GM18526 (cell line): ENCODE measurements around the gene PPP6R1.

ENCODE experiments used
- POLR2A ChIP-seq: IDR thresholded peaks from 3 replicates; pipeline ENCODE4 v1.6.1; 2011; ENCODE audit not compliant: insufficient read length; ENCODE audit errors: extremely low read depth

PPP6R1 gene

DNA sequence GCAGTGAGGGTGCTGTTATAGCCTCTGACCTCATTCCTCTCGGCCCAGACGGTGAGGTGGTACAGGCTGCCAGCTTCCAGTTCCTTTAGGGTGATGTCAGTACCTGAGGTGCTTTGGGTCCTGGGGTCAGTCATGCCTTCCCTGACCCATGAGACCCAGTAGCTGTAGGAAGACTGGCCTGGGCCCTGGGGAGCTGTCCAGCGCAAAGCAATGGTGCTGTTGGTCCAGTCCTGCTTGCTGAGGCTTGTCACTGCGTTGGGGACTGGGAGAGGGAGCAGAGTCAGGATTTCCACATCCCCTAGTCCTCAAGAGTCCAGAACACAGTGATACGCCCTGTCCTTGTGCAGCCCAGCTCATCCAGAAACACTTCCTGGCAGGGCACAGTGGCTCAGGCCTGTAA, 60.2 kb downstream of the PPP6R1 start:
- TF ChIP-seq POLR2A = no peak

DNA sequence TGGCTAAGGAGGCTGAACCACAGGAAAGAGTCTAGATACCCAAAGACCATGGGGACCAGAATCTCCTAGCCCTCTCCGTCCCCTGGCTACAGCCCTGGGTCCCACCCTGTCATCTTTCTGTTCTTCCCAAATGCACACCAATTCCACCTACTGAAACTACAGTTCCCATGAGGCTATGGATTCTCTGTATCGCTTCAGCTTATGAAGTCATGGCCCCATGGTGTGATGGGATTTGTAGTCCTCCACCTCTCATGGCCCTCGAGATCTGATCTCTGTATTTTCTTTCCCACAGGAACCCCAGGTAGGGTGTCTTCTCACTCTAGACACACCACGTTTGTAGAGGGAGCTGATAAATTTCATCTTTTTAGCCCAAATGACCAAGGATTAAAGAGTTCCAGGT, 61.3 kb downstream of the PPP6R1 start:
- TF ChIP-seq POLR2A = no peak

DNA sequence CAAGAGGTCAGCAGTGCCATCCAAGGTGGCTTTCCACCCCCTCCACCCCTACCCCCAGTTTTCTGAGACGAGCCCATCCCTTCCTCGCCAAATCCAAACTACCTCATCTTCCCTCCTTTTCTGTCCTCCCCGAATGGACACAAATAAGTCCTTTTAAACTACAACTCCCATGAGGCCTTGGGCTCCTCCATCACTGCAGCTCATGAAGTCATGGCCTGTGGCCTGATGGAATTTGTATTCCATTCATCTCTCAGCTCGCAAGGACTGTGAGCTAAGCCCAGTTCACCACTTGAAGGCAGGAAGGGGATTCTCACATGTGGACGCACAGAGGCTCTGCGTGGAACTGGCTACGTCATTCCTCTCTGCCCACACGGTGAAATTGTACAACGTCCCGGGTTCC, 62.0 kb downstream of the PPP6R1 start:
- no peak for TF ChIP-seq POLR2A

DNA sequence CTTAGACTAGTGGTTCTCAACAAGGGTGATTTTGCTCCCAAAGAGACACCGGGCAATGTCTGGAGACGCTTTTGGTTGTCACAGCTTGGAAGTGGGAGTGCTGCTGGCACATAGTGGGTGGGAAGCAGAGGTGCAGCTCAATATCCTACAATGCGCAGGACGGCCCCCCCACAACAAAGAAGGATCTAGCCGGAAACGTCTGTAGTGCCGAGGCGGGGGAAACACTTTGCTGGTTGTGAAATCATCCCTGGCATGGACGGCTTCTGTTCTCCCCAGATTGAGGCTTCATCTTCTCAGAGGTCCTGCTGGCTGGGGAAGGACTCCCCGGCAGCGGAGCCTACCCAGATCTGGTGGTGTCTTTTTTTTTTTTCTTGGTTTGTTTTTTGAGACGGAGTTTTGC, 65.3 kb downstream of the PPP6R1 start:
- no peak for TF ChIP-seq POLR2A

DNA sequence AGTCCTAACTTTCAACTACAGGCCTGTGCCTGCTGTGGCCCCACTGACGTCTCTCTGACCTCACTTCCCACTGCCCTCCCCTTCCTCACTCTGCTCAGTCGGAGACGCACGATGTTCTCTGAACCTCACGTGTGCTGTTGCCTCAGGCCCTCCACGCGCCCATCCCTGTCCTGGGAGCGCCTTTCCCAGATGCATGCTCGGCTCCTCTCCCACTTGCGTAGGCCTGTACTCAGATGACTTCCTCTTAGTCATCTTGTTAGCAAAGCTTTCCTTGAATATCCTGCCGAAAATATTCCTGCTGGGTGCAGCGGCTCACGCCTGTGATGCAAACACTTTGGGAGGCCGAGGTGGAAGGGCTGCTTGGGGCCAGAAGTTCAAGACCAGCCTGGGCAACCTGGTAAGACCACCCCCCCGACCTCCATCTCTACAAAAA, 69.4 kb downstream of the PPP6R1 start:
- no peak for TF ChIP-seq POLR2A

DNA sequence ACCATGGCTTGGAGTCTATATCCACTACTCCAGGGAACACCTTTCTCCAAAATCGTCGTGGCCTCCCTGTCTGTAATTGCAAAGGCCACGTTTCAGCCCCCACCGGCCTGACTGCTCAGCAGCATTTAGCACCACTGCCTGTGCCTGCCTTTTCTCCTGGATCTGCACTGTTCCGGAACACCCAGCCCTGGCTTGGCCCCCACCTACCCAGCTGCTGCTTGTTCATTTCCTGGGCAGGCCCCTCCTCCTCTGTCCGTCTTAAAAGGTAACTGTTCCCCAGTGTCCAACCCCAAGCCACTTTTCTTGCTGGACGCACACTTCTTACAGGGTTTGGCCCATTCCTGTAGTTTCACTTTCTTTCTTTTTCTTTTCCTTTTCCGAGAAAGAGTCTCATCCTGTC, 70.2 kb downstream of the PPP6R1 start:
- TF ChIP-seq POLR2A = no peak

DNA sequence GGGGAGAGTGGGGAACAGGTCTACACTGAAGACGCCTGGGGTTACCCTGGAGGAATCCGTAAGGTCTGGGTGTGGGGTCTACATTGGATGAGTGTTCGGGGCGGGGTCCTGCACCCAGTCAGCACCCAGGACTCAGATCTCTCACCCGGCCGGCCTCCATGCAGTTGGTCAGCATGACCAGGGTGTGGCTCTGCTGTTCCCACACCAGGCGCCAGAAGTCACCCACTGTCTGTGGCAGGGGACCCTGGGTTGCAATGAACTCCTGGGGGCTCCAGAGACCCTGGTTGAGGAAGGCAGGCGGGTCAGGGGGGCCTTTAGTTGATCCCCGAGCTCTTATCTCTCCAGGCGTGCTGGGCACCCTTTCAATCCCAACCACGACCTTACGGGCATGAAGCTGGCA, 72.7 kb downstream of the PPP6R1 start:
- TF ChIP-seq POLR2A = no peak

DNA sequence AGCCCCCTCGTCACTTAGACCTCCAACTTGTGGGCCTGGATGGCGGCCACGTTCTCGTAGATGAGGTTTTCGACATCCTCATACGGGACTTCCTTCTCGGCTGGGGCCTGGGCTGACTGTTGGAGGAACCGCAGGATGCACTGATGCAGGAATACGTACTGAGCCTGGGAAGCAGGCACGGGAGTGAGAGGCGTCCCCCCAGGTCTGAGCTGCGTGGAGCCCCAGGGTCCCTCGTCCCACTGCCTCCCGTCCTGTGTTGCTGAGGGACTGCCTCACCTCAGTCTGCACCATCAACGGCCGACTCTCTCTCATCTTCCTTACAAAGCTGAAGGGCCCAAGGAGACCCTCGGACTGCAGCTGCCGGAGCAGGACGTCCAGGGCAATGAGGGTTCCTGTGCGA, 77.1 kb downstream of the PPP6R1 start:
- TF ChIP-seq POLR2A = no peak
